B cell (primary cell): ENCODE measurements around the gene MAP3K2. TPM values are rescaled to one million over a fixed set of nuclear protein-coding genes. Genes with fewer than 3 reads are reported as not detected.

Experiments used
- ATAC-seq: fragments of 200-7000 bp; cut with Tn5 transposase; one replicate; pipeline ENCODE4 v1.10.0; 2021; ENCODE audit warnings: low read depth, mild to moderate bottlenecking, moderate number of reproducible peaks, moderate library complexity
- CTCF ChIA-PET: fragments of 350-600 bp; sonication (Branson Sonifier 250); formaldehyde crosslinking; loops from one replicate; lab custom pipeline; 2021; ENCODE audit warnings: antibody characterized with exemption, inconsistent platforms; lab: Charles Lee
- POLR2A ChIA-PET: fragments of 350-600 bp; sonication (Branson Sonifier 250); formaldehyde crosslinking; loops from one replicate; lab custom pipeline; 2021; ENCODE audit warnings: antibody characterized with exemption; lab: Charles Lee
- DNase-seq: peaks from one replicate; pipeline ENCODE4 v3.0.0; 2013
- H2AFZ ChIP-seq: 2 replicates; pipeline ENCODE4 v1.6.1; 2012; ENCODE audit warnings: mild to moderate bottlenecking, low read depth, low read length; ENCODE audit not compliant: insufficient read depth, poor library complexity, severe bottlenecking
- H3K27ac ChIP-seq, 2 donors: 1 replicate in 1 of 2; 2 replicates in 1 of 2; pipeline ENCODE4 v1.5.1; 2012 to 2013; ENCODE audit warnings: low read length in 2 of 2, mild to moderate bottlenecking in 2 of 2, moderate library complexity in 1 of 2
- H3K27me3 ChIP-seq, 4 experiments: fragments of 200-600 bp in 1 of 4; sonication (generic) in 1 of 4; replicated peaks in 1 of 4; 1 replicate in 2 of 4; 2 replicates in 2 of 4; pipeline versions ENCODE4 v1.6.1 to v1.7.0; 2013 to 2016; ENCODE audit warnings: low read length in 3 of 4, mild to moderate bottlenecking in 2 of 4, mixed read lengths in 1 of 4, moderate library complexity in 1 of 4; ENCODE audit not compliant: insufficient read depth in 4 of 4, control insufficient read depth in 3 of 4; ENCODE audit errors: control extremely low read depth in 1 of 4
- H3K36me3 ChIP-seq, 2 experiments: replicated peaks in 1 of 2; 1 replicate in 1 of 2; 2 replicates in 1 of 2; pipeline versions ENCODE4 v1.6.1 to v1.7.1; 2013; ENCODE audit warnings: low read length in 1 of 2; ENCODE audit not compliant: insufficient read depth in 2 of 2, control insufficient read depth in 1 of 2; ENCODE audit errors: control extremely low read depth in 1 of 2, extremely low read depth in 1 of 2
- H3K4me1 ChIP-seq, 2 donors: fragments of 200-600 bp in 1 of 2; sonication (generic) in 1 of 2; 1 replicate in 1 of 2; 2 replicates in 1 of 2; pipeline versions ENCODE4 v1.5.1 to v1.6.1; 2013 to 2017; ENCODE audit warnings: low read length in 2 of 2; ENCODE audit not compliant: control insufficient read depth in 2 of 2, insufficient read depth in 2 of 2
- H3K4me2 ChIP-seq: replicated peaks from 2 replicates; pipeline ENCODE3; 2012; ENCODE audit warnings: mild to moderate bottlenecking, low read depth, low read length; ENCODE audit not compliant: poor library complexity, severe bottlenecking
- H3K4me3 ChIP-seq, 5 experiments: fragments of 200-600 bp in 1 of 5; sonication (generic) in 1 of 5; 1 replicate in 3 of 5; 2 replicates in 2 of 5; pipeline versions ENCODE4 v1.5.1 to v1.7.0; 2011 to 2016; ENCODE audit warnings: low read length in 4 of 5, mild to moderate bottlenecking in 4 of 5, low read depth in 2 of 5, control low read depth in 1 of 5, moderate library complexity in 1 of 5; ENCODE audit not compliant: insufficient read depth in 1 of 5; ENCODE audit errors: control extremely low read depth in 1 of 5, extremely low read depth in 1 of 5
- H3K79me2 ChIP-seq: fragments of 200-600 bp; sonication (generic); one replicate; pipeline ENCODE4 v1.6.0; 2016; ENCODE audit warnings: low read length; ENCODE audit not compliant: control insufficient read depth, insufficient read depth
- H3K9ac ChIP-seq: fragments of 200-600 bp; sonication (generic); 2 replicates; pipeline ENCODE4 v1.6.1; 2017; ENCODE audit warnings: mild to moderate bottlenecking, low read length, moderate library complexity
- H3K9me3 ChIP-seq, 3 donors: one replicate each; pipeline versions ENCODE4 v1.6.1 to v1.7.1; 2013; ENCODE audit warnings: low read length in 2 of 3; ENCODE audit not compliant: control insufficient read depth in 2 of 3, insufficient read depth in 1 of 3; ENCODE audit errors: control extremely low read depth in 1 of 3
- H4K20me1 ChIP-seq: 2 replicates; pipeline ENCODE4 v1.6.0; 2012; ENCODE audit warnings: mild to moderate bottlenecking, low read length; ENCODE audit not compliant: insufficient read depth, control insufficient read depth, poor library complexity, severe bottlenecking
- H3K27ac Mint-ChIP-seq: one replicate; pipeline ENCODE4 v1.8.0; 2021; ENCODE audit warnings: mixed read lengths
- H3K27me3 Mint-ChIP-seq: one replicate; pipeline ENCODE4 v1.8.0; 2021; ENCODE audit warnings: mixed read lengths
- H3K4me1 Mint-ChIP-seq: one replicate; pipeline ENCODE4 v1.8.0; 2021; ENCODE audit warnings: mixed read lengths
- H3K4me3 Mint-ChIP-seq: one replicate; pipeline ENCODE4 v1.8.0; 2021; ENCODE audit warnings: mixed read lengths
- H3K9me3 Mint-ChIP-seq: one replicate; pipeline ENCODE4 v1.8.0; 2022; ENCODE audit warnings: mixed read lengths; ENCODE audit not compliant: insufficient read depth
- EZH2 ChIP-seq: IDR thresholded peaks from 2 replicates; pipeline ENCODE4 v1.6.1; 2012; ENCODE audit warnings: borderline replicate concordance, low read depth, mild to moderate bottlenecking, moderate library complexity, low read length; ENCODE audit not compliant: insufficient read depth, poor library complexity, severe bottlenecking
- WGBS: methylation state at CpG from one replicate; pipeline ENCODE4 v1.1.5; 2013; ENCODE audit warnings: missing lambda C conversion rate; ENCODE audit not compliant: insufficient coverage; 5-methylcytosine and 5-hydroxymethylcytosine counted together
- intact Hi-C: fragments of 100-400 bp; cut with micrococcal nuclease; formaldehyde crosslinking; loops from one replicate; pipeline ENCODE4 v1.10.0; 2022
- polyA plus RNA-seq: library from polyadenylated mRNA; depleted of rRNA; stranded (reverse); fragments of >200 nt; gene quantifications from 2 replicates; pipeline ENCODE4 v1.2.3, GENCODE V29; 2012
- total RNA-seq, 2 donors: library from RNA; stranded (reverse); fragments of 120-200 nt in 1 of 2; gene quantifications; 1 replicate in 1 of 2; 2 replicates in 1 of 2; pipeline versions ENCODE4 v1.2.3 to v1.2.4, GENCODE V29; 2013 to 2022
- TF ChIP-seq, protein P1 (sequence below): fragments of 200-600 bp; IDR thresholded peaks from one replicate; pipeline ENCODE4 v1.8.0; 2022; ENCODE audit warnings: antibody characterized with exemption, mild to moderate bottlenecking

The MAP3K2 gene
- total and polyA plus RNA-seq, 2 donors (not counting 1 experiment from before 2014, with no cell fraction given), result 9.9 to 118 TPM

DNA sequence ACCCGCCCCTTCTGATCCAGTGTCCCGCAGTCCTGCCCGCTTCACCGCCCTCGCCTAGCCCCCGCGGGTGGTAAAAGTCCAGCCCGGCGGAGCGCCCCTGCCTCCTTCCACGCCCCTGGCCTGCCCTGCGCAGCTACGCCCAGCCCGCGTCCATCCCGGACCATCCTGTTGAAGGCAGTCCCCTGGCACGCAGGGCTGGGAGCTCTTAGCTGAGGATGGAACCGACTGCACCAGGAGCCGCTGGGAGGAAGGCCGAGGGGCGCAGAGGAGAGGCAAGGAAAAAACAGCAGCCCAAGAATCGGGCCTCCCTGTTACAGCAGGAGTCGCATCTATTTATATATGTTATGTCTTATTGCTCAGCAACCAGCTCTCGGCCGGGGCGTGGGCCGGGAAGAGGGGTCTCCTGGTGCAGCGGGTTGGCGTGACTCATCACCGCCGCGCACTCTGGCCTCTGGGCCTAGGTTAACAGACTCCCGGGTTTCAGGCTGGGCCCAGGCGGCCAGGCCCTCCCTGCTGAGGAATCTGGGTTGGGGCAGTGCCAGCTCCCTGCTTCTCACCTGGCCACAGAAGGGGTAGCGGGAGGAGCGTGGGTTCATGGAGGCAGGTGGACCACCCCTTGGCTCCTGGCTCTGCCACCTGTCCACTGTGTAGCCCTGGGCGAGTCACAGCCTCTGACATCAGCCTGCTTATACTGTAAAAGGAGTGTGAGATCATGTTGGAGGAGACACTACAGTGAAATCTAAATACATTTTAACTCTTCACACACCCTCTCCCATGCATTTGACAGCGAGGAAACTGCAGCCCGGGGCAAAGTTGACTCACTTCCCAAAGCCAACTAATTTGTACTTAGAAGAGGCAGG lies 13.4 kb upstream of the MAP3K2 start:
- H3K27ac ChIP-seq, result no peak overlapping the region
- H2AFZ ChIP-seq, result no peak overlapping the region
- no peaks in the 10 kb centered on the region for H3K36me3 ChIP-seq
- H3K4me3 ChIP-seq, result no peak overlapping the region
- H3K4me1 ChIP-seq, result peaks cover 15 to 19% of the 10 kb centered on the region in 2 donors
- H3K9me3 Mint-ChIP-seq, result no peaks in the 10 kb centered on the region
- H3K27ac Mint-ChIP-seq, result no peak overlapping the region
- H3K9ac ChIP-seq, result no peak overlapping the region
- no peak overlapping the region for H3K4me3 Mint-ChIP-seq
- intact Hi-C loops, result no loop called here
- ChIA-PET CTCF (interaction anchor here (1.9 kb wide), 1 partner anchor 9 kb away, joined by 4 read pairs; no protein-coding TSS in a partner anchor), POLR2A (no interaction called here)
- 95% methylated on average over 35 of the region's 39 CpGs for WGBS
- TF ChIP-seq, protein P1, sequence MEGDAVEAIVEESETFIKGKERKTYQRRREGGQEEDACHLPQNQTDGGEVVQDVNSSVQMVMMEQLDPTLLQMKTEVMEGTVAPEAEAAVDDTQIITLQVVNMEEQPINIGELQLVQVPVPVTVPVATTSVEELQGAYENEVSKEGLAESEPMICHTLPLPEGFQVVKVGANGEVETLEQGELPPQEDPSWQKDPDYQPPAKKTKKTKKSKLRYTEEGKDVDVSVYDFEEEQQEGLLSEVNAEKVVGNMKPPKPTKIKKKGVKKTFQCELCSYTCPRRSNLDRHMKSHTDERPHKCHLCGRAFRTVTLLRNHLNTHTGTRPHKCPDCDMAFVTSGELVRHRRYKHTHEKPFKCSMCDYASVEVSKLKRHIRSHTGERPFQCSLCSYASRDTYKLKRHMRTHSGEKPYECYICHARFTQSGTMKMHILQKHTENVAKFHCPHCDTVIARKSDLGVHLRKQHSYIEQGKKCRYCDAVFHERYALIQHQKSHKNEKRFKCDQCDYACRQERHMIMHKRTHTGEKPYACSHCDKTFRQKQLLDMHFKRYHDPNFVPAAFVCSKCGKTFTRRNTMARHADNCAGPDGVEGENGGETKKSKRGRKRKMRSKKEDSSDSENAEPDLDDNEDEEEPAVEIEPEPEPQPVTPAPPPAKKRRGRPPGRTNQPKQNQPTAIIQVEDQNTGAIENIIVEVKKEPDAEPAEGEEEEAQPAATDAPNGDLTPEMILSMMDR, result no peak
- no peak for TF ChIP-seq EZH2
- no peak overlapping the region for H3K4me2 ChIP-seq
- no peaks in the 10 kb centered on the region for H3K27me3 Mint-ChIP-seq
- ATAC-seq (no peak), DNase-seq (no peak)
- peaks cover 21% of the 10 kb centered on the region for H3K4me1 Mint-ChIP-seq
- H3K79me2 ChIP-seq, result no peaks in the 10 kb centered on the region
- no peaks in the 10 kb centered on the region for H3K9me3 ChIP-seq
- H3K27me3 ChIP-seq, result no peaks in the 10 kb centered on the region
- no peaks in the 10 kb centered on the region for H4K20me1 ChIP-seq

DNA sequence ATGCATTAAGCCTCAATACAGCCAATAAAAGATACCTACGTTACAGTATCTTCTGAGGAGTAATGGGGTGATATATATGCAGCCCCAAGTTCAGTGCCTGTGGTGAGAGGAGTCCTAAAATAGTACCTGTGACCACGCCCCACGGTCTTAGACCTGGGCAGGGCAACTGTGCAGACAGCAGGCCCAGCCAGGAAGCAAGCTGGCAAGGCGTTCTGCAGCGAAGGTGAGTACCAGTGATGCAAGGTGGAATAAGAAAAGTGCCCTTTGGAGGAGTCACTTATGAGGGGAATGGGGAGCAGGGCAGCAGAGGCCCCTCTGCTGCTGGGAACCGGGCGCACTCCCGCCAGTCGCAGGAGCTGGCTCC lies 12.7 kb upstream of the MAP3K2 start:
- no peaks in the 10 kb centered on the region for H4K20me1 ChIP-seq
- intact Hi-C loops, result no loop called here
- H3K27ac Mint-ChIP-seq, result no peak overlapping the region
- no peak overlapping the region for H3K4me3 Mint-ChIP-seq
- no peaks in the 10 kb centered on the region for H3K9me3 Mint-ChIP-seq
- WGBS, result 95% methylated on average over 8 of the region's 9 CpGs
- peaks cover 21% of the 10 kb centered on the region for H3K4me1 Mint-ChIP-seq
- ChIA-PET POLR2A (no interaction called here), CTCF (no interaction called here)
- H3K9me3 ChIP-seq, result no peaks in the 10 kb centered on the region
- H3K4me3 ChIP-seq, result no peak overlapping the region
- ATAC-seq (no peak), DNase-seq (no peak)
- no peak for TF ChIP-seq EZH2
- TF ChIP-seq, protein P1, result no peak
- H3K27ac ChIP-seq, result no peak overlapping the region
- peak overlapping the region; percentile 28 for H3K4me2 ChIP-seq
- H3K9ac ChIP-seq, result no peak overlapping the region
- no peaks in the 10 kb centered on the region for H3K27me3 ChIP-seq
- H3K36me3 ChIP-seq, result no peaks in the 10 kb centered on the region
- H2AFZ ChIP-seq, result no peak overlapping the region
- peaks cover 15 to 19% of the 10 kb centered on the region in 2 donors for H3K4me1 ChIP-seq
- H3K79me2 ChIP-seq, result no peaks in the 10 kb centered on the region
- H3K27me3 Mint-ChIP-seq, result no peaks in the 10 kb centered on the region
